ENCODE measurements around the gene RBBP6. TPM values are rescaled to one million over a fixed set of nuclear protein-coding genes. Genes with fewer than 3 reads are reported as not detected.

Gene RBBP6
- total RNA-seq, 2 experiments from 2014 or later: 65.1 to 66.4 TPM

GRCh38 chr16:24514096-24514495 is 25.3 kb upstream of the RBBP6 start:
- no peaks in the 10 kb centered on the region for H3K36me3 Mint-ChIP-seq
- no peak overlapping the region for H3K4me3 Mint-ChIP-seq
- no peaks in the 10 kb centered on the region for H3K27me3 Mint-ChIP-seq
- no peak for DNase-seq
- no peaks in the 10 kb centered on the region for H3K9me3 Mint-ChIP-seq
- no peak overlapping the region for H3K27ac Mint-ChIP-seq
- peaks cover 2% of the 10 kb centered on the region for H3K4me1 Mint-ChIP-seq

GRCh38 chr16:24515186-24515585 is 24.2 kb upstream of the RBBP6 start:
- no peak overlapping the region for H3K4me3 Mint-ChIP-seq
- peaks cover 2% of the 10 kb centered on the region for H3K4me1 Mint-ChIP-seq
- H3K36me3 Mint-ChIP-seq: no peaks in the 10 kb centered on the region
- H3K27me3 Mint-ChIP-seq: no peaks in the 10 kb centered on the region
- H3K9me3 Mint-ChIP-seq: no peaks in the 10 kb centered on the region
- H3K27ac Mint-ChIP-seq: no peak overlapping the region
- DNase-seq: no peak

- peak; percentile 65 for DNase-seq
- Mint-ChIP-seq H3K4me1 (peaks cover 2% of the 10 kb centered on the region), H3K4me3 (peak overlapping the region; percentile 32), H3K9me3 (no peaks in the 10 kb centered on the region), H3K27ac (no peak overlapping the region), H3K36me3 (no peaks in the 10 kb centered on the region), H3K27me3 (no peaks in the 10 kb centered on the region)
Measured at GRCh38 chr16:24516900-24517669, 22.3 kb upstream of the RBBP6 start.

DNA sequence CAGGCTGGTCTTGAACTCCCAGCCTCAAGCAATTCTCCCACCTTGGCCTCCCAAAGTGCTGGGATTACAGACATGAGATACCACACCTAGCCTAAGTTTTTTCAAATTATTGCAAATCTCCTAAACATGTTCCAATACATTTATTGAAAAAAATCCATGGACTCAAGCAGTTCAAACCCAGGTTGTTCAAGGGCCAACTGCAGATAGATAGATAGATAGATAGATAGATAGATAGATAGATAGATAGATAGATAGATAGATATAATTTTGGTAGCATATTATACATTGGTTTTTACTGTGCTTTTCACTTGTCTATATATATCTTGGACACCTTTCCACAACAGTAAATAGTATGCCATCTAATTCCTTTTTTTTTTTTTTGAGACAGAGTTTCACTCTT is 20.9 kb upstream of the RBBP6 start:
- no peak for DNase-seq
- H3K36me3 Mint-ChIP-seq: no peaks in the 10 kb centered on the region
- H3K4me1 Mint-ChIP-seq: peaks cover 2% of the 10 kb centered on the region
- H3K27me3 Mint-ChIP-seq: no peaks in the 10 kb centered on the region
- no peaks in the 10 kb centered on the region for H3K9me3 Mint-ChIP-seq
- H3K4me3 Mint-ChIP-seq: no peak overlapping the region
- no peak overlapping the region for H3K27ac Mint-ChIP-seq

GRCh38 chr16:24520983-24521382 is 18.4 kb upstream of the RBBP6 start:
- Mint-ChIP-seq H3K27me3 (no peaks in the 10 kb centered on the region), H3K27ac (no peak overlapping the region), H3K4me3 (no peak overlapping the region), H3K4me1 (peaks cover 7% of the 10 kb centered on the region), H3K36me3 (no peaks in the 10 kb centered on the region), H3K9me3 (no peaks in the 10 kb centered on the region)
- DNase-seq: no peak

DNA sequence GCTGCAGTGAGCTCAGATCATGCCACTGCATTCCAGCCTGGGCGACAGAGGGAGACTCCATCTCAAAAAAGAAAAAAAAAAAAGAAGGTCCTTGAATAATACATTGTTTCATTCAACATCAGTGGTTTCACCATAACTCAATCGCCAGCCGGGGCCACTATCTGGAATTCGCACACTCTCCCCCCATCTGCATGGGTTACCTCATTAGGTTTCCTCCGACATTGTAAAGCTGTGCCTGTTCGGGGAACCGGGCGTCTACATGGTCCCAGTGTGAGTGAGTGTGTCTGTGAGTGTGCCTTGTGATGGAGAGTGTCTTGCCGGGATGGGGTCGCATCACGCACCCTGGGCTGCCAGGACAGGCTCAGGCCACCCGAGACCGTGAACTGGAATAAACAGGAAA is 16.6 kb upstream of the RBBP6 start:
- Mint-ChIP-seq H3K27me3 (no peaks in the 10 kb centered on the region), H3K27ac (no peak overlapping the region), H3K4me3 (no peak overlapping the region), H3K36me3 (no peaks in the 10 kb centered on the region), H3K4me1 (peaks cover 7% of the 10 kb centered on the region), H3K9me3 (no peaks in the 10 kb centered on the region)
- no peak for DNase-seq

DNA sequence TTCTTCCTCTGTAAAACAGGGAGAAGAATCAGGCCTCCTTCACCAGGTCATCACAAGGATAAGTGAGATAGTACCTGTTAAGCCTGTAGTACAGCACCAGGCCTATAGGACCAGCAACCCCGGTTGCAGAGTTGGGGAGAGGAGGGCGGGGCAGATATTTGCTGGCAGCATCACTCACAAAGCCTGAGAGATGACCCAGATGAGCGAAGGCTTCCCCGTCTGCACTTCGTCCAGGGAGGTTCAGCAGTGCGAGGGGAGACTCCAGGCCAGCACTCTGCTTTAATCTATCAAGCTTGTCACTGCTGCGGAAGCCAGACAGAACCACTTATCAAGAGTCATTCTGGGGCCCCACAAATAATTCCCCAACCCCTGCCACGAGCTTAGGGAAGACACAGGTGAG is 15.8 kb upstream of the RBBP6 start:
- no peak for DNase-seq
- Mint-ChIP-seq H3K36me3 (no peaks in the 10 kb centered on the region), H3K27me3 (no peaks in the 10 kb centered on the region), H3K27ac (no peak overlapping the region), H3K4me1 (peaks cover 7% of the 10 kb centered on the region), H3K9me3 (no peaks in the 10 kb centered on the region), H3K4me3 (no peak overlapping the region)

GRCh38 chr16:24524855-24525677 is 14.3 kb upstream of the RBBP6 start:
- Mint-ChIP-seq H3K27ac (no peak overlapping the region), H3K27me3 (no peaks in the 10 kb centered on the region), H3K36me3 (no peaks in the 10 kb centered on the region), H3K9me3 (no peaks in the 10 kb centered on the region), H3K4me3 (no peak overlapping the region), H3K4me1 (peaks cover 7% of the 10 kb centered on the region)
- DNase-seq: no peak

GRCh38 chr16:24525970-24526559 is 13.3 kb upstream of the RBBP6 start:
- no peak for DNase-seq
- H3K4me3 Mint-ChIP-seq: no peak overlapping the region
- no peaks in the 10 kb centered on the region for H3K9me3 Mint-ChIP-seq
- no peaks in the 10 kb centered on the region for H3K36me3 Mint-ChIP-seq
- H3K27me3 Mint-ChIP-seq: no peaks in the 10 kb centered on the region
- H3K4me1 Mint-ChIP-seq: peaks cover 7% of the 10 kb centered on the region
- no peak overlapping the region for H3K27ac Mint-ChIP-seq

- H3K36me3 Mint-ChIP-seq: no peaks in the 10 kb centered on the region
- DNase-seq: no peak
- H3K27ac Mint-ChIP-seq: no peak overlapping the region
- H3K4me1 Mint-ChIP-seq: peaks cover 7% of the 10 kb centered on the region
- H3K27me3 Mint-ChIP-seq: no peaks in the 10 kb centered on the region
- H3K9me3 Mint-ChIP-seq: no peaks in the 10 kb centered on the region
- no peak overlapping the region for H3K4me3 Mint-ChIP-seq
Measured at GRCh38 chr16:24526701-24527495, 12.5 kb upstream of the RBBP6 start.

GRCh38 chr16:24531166-24531565 is 8.2 kb upstream of the RBBP6 start:
- Mint-ChIP-seq H3K36me3 (no peaks in the 10 kb centered on the region), H3K27me3 (no peaks in the 10 kb centered on the region), H3K27ac (no peak overlapping the region), H3K9me3 (no peaks in the 10 kb centered on the region), H3K4me1 (no peaks in the 10 kb centered on the region), H3K4me3 (no peak overlapping the region)
- no peak for DNase-seq

- H3K27me3 Mint-ChIP-seq: peaks cover 3% of the 10 kb centered on the region
- H3K9me3 Mint-ChIP-seq: no peaks in the 10 kb centered on the region
- no peak for DNase-seq
- H3K27ac Mint-ChIP-seq: no peak overlapping the region
- no peak overlapping the region for H3K4me3 Mint-ChIP-seq
- H3K36me3 Mint-ChIP-seq: peaks cover 2% of the 10 kb centered on the region
- peaks cover 4% of the 10 kb centered on the region for H3K4me1 Mint-ChIP-seq
Measured at GRCh38 chr16:24534620-24535019, 4.7 kb upstream of the RBBP6 start.

GRCh38 chr16:24535827-24536226 is 3.5 kb upstream of the RBBP6 start:
- peaks cover 4% of the 10 kb centered on the region for H3K4me1 Mint-ChIP-seq
- peaks cover 5% of the 10 kb centered on the region for H3K36me3 Mint-ChIP-seq
- peaks cover 3% of the 10 kb centered on the region for H3K27me3 Mint-ChIP-seq
- no peaks in the 10 kb centered on the region for H3K9me3 Mint-ChIP-seq
- H3K27ac Mint-ChIP-seq: no peak overlapping the region
- no peak overlapping the region for H3K4me3 Mint-ChIP-seq
- no peak for DNase-seq

DNA sequence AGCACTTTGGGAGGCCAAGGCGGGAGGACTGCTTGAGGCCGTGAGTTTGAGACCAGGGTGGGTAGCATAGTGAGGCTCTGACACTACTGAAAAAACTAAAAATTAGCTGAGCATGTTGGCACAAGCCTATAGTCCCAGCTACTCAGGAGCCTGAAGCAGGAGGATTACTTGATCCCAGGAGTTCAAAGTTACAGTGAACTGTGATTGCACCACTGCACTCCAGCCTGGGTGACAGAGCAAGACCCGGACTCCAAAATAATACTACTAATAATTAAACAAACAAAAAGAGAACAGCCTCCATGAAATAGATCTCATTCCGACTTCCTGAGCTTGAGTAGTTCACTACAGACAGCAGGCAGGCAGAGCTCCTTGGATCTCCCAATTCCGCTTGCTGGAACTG is 2.7 kb upstream of the RBBP6 start:
- H3K9me3 Mint-ChIP-seq: no peaks in the 10 kb centered on the region
- no peak overlapping the region for H3K4me3 Mint-ChIP-seq
- peaks cover 4% of the 10 kb centered on the region for H3K4me1 Mint-ChIP-seq
- no peak overlapping the region for H3K27ac Mint-ChIP-seq
- H3K27me3 Mint-ChIP-seq: peaks cover 3% of the 10 kb centered on the region
- no peak for DNase-seq
- H3K36me3 Mint-ChIP-seq: peaks cover 14% of the 10 kb centered on the region
